ENCODE data around the gene SLIT3.

The SLIT3 gene

DNA sequence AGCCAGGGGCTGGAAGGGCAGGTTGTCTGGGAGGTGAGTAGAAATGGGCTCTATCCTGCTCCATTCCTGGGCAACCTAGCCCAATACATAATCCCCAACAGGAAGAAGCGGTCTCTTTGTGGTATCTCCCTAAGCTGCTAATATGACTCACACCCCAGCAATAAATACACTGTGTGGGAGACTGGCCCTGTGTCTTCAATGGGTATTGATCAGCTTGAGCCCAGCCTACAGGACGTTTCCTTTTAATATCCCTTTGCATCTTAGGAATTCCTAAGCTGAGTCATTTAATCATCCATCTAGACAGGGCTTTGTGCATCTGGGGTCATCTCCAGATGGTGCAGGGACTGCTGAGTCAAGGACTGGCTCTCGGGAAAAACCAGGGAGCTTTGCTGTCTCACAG is 514.8 kb downstream of the SLIT3 start:
- DNase-seq: no peak

DNA sequence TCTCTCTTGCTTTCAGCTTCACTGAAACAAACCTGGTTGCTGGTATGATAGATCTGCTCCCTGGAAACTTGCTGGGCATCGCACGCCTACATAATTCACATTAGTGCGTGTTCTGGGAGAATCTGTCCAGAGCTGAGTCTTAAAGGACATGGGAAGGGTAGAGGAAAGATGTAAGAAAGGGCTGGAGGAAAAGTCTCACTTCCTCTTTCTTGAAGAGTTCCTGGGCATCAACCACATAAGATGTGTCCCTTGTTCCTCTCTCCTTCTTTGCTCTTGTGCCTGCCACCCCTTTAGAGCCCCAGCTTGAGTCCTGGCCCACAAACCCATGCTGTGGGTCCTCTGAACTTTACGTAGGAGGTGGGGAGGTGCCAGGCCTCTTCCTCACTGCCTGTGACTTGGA is 516.5 kb downstream of the SLIT3 start:
- no peak for DNase-seq

DNA sequence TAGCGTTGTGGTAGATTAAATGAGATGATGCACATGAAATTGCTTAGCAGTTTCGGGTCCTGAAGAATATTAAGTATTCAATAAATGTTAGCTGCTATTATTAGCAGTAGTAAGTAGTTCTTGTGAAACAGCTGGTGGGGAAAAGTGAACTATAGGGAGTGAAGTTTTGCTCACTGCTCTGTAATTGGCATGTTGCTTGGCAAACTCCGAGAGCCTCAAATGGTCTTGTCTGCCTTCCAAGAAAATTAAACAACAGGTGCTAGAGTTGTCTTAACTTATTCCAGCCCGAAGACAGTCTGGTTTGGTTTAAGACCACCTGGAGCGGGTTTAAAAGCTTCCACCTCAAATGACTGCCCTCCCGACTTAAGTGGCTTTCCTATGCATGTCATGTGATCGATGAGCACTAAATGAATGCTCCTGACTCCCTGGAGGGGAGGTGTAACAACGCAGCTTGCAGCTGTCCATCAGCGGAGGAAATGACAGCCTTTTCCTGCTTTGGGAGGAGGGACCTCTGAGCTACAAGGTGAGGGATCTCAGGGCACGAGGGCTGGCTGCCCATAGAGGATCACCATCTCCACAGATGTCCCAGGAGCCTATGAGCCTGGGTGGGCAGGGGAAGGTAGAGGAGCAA is 518.9 kb downstream of the SLIT3 start:
- peak in 1 of 2 experiments; percentile 20 for DNase-seq

DNA sequence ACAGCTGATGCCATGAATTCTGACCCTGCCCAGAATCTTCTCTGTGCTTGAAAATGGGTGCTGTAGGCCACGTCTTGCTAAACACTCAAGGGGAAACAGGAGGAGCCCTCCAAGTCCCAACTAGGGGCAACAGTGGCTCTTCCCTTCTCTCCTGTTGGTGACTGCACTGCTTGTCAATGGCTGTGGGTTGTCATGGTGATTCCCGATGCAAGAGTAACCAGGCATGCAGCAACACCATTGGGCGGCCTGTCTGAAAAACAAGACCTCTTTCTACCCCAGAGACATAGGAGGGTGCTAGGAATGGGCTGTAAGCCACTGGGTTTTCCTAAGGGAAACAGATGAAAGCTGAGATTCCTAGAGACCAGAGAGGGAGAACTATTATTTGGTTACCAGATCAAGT is 520.1 kb downstream of the SLIT3 start:
- no peak for DNase-seq

DNA sequence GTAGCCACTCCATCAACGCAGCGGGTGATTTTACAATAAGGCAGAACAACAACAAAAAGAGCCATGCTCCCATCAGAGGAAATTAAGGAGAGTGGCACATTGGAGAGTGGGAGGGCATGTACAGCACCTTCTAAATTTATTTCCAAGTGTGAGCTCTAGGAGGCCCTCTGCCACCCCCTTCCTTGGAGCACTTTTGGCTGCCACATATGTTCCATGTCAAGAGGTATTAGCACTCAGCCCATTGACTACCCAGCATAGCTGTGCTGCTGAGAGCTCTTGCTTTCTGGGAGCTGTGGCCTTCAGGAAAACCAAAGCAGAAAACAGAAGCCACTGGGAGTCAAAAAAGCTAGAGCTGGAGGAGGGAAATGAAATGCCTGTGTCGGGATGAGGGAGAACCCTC is 521.6 kb downstream of the SLIT3 start:
- no peak for DNase-seq

DNA sequence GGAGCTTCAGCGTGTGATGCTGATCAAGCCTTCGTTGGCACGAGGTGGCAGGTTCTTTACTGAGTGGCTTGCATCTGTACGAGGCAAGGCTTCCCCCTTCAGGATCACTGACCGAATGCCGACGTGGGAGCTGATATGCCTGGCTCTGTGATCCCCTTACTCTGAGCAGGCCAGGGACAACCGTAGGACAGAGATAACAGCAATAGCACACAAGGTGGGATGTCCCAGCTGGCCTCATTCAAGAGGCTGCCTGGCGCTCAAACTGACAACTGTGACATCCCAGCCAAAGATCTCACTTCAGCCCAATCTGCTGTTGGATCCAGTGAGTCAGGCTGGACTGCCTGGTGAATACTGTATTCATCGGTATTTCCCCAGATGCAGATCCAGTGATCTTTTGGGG is 522.4 kb downstream of the SLIT3 start:
- no peak for DNase-seq

DNA sequence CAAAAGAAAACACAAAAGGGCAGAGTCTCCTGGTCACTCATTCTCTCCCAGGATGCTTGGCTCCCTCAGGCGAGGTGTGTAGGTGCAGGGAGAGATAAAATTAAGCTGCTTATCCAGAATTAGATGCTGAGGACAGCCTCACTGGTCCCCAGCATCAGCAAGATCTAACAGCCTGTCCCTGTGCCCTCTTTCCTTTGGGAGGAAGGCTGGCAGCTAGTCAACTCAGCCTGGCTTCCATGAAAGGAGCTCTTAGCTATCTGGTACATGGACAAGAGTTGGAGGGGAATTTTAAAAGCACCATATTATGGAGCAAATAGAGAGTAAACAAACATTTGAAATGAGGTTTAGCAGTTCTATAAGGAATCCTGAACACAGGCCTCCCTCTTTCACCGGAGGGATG is 523.3 kb downstream of the SLIT3 start:
- no peak for DNase-seq

DNA sequence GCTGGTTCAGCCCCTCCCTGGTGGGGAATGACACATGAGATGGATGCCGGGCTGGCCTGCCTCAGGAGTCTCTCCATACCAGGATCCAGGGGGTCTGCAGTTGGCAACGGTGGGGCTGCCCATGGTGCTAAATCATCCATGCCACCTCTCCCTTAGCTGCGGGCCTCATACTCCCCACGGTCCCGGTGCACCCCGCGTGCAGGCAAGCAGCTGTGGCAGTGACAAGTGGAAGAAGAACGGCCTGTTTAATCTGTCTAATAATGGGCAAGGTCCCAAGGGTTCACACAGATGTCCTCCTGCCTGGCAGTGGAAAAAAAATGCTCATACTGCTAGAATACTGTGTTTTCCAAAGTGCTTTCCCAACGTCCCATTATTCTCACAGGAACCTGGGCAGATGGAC is 524.9 kb downstream of the SLIT3 start:
- DNase-seq: no peak

DNA sequence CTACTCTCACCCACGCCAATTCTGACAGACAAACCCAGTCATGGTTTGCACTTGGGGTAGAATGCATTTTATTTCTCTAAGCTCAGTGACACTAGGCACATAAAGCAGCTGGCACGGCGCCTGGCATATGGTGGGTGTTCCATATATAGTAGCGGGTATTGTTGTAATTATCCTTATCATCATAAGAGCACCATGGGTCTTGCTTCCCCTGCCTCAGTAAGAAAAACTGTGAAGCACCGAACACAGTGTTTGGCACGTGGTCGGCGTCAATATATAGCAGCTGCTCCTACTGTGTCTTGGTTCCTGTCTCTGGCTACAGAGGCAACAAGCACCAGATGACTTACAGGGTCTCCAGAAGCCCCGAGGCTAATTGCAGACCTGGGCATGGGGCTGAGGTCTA is 527.7 kb downstream of the SLIT3 start:
- DNase-seq: no peak

DNA sequence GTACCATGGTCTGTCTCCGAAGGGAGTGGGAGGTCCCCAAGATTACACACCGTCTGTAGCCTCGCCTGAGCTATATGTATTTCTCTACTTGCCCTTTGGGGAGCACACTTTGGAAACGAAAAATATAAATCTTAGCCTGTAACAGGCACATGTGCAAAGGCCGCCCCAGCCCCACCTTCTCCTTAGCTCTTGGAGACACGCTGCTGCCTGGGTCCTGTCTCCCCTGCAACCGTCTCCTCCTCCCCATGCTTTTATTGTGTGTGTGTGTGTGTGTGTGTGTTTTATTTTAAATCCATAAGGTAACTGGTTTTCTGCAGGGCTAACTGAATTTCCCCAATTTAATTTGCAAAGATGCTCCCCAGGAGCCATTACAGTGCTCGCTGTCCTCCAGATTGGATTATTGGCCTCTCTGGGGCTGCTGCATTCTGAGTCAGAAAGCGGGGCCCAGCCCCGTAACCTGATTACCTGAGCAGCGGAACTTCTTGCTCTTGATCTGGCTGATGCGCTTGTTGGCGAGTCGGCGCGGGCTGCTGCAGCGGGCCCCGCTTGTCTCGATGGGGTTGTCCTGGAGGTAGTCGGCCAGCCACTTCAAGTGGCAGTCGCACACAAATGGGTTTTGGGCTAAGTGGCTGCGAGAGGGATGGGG is 528.5 kb downstream of the SLIT3 start:
- DNase-seq: no peak

DNA sequence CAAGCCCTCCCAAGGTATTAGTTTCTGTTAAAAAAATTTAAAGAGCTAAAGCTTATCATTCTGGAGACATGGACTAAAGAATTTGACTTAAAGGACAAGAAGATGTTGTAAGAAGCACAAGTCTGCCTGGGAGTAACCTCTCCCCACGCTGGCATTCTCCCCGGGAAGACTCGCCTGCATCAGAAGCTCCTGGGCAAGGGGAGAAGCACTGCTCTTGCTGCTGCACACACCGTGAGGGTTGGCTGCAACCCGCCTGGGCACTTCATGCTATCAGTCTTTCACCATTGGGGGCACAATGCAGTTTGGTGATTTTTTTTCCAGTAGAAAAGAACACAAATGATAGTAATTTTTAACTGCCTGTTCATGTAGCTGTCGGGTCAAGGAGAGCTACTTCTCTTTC is 529.3 kb downstream of the SLIT3 start:
- no peak for DNase-seq

DNA sequence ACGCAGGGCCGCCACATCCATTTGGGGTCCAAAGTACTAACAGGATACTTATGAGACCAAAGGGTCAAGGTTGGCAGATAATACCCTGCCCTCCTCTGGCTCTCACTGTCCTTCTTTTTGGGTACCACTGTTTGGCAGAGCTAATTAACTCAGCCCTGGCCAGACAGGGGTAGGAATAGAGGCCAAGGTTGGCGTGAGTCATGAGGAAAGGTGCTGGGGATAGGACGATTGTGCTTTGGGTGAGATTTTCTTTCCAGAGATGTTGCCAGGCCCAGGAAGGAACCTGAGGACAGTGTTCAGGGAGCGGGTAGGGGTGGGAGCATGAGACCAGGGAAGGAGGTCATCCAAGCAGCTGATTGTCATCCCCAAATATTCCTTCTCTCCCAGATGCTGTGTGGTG is 529.9 kb downstream of the SLIT3 start:
- no peak for DNase-seq

DNA sequence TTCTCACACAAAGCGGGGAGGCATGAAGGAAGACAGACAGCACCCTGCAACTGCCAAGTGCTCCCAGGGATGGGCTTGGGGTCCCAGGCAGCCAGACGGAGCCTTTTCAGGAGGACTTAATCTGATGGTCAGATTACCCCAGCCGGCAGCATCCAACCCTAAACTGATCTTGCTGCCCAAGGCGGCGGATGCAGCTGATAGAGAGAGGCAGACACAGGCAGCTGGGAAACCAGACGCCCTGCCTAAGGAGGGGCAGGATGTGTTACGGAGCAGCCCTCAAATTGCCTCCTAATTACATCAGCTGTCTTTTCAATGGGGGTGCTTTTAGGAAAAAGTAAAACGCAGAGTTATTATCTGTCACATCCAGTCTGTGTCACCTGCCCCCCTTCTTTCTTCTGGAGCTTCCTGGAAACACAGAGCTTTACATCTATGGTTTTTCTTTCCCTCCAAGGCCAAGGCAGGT is 530.9 kb downstream of the SLIT3 start:
- no peak for DNase-seq

DNA sequence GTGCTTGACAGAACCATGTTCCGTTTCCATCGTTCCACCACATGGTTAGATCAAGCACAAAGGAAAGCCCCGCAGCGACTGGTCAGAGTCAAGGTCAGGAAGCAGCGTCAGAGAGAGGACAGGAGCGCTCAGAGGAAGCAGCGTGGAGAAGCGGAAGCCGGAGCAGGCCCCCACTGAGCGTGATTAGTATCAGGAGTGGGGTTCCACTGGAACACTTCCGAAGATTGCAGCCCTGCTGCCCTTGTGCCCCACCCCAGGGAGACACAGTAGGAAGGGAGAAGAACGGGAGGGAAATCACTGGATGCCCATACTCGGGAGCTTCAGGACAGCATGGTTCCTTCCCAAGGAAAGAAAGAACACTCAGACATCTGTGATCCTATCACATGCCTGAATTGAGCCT is 532.8 kb downstream of the SLIT3 start:
- no peak for DNase-seq

DNA sequence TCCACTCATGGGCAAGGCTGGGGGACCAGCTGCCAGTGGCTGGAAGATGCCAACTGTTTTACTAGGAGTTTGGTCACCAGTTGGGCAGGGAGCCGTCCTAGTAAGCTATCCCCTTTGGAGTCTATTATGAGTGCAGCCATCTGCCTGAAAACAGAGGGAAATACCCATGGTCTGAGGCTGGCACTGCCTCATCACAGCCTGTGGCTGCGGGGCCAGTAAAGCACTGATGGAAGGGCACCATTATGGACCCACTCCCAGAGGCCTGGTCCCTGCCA is 534.6 kb downstream of the SLIT3 start:
- DNase-seq: no peak

DNA sequence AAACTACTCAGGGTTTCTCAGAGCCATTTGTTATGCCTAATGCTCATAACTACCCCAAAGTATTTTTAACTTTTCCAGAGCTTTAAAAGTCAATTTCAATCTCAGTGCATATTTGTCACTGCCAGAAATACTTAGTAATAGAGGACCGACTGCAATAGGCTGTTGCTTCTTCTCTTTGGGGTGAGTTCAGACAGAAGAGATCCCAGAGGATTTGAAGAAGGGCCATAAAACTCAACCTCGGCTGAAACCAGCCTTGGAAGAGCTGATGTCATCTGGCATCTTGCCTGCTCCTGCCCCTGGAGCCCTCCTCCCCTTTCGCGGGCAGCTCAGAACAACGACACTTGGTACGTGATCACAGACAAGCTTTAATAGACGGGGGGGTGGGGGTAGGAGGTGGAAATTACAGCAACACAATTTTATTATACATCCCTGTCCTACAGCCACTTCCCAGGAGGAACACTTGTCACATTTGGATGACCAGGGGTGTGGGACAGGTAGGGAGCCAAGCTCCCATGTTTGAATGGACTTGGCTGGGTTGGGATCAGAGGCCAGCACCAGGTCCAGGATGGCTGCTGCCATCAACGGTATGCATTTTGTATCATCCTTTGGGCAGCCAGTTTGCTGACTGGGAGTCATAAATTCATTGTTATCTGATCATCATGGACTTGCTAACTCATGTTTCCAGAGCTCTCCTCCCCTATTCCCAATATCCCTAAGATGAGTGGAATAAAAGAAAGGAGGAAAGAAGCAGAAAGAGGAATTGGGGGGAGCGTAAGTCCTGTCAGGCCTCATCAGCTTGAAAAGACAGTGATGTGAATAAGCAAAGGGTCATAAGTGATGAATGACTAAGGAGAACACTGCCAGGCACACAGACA is 535.2 kb downstream of the SLIT3 start:
- peak in 1 of 2 experiments; percentile 9 for DNase-seq

DNA sequence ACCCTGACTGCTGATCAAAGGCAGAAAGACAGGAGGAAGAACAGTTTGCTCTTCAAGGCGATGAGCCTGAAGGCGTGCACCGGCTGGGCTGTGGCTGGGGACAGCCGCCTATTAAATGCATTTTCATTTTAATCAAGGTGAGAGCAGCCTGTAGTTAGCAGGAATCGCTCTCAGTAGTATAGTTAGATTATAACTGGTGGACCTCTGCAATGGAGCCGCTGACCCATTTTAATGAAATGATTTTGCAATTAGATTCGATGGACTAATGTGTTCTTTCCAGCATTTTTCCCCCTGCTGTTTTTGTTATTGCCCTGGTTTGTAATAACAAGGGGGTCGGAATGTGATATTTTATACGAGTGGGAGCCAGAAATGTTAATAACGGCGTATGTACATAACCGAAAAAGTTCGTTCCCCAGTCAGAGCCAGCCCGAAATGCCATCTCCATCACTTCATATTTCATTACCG is 535.8 kb downstream of the SLIT3 start:
- no peak for DNase-seq

DNA sequence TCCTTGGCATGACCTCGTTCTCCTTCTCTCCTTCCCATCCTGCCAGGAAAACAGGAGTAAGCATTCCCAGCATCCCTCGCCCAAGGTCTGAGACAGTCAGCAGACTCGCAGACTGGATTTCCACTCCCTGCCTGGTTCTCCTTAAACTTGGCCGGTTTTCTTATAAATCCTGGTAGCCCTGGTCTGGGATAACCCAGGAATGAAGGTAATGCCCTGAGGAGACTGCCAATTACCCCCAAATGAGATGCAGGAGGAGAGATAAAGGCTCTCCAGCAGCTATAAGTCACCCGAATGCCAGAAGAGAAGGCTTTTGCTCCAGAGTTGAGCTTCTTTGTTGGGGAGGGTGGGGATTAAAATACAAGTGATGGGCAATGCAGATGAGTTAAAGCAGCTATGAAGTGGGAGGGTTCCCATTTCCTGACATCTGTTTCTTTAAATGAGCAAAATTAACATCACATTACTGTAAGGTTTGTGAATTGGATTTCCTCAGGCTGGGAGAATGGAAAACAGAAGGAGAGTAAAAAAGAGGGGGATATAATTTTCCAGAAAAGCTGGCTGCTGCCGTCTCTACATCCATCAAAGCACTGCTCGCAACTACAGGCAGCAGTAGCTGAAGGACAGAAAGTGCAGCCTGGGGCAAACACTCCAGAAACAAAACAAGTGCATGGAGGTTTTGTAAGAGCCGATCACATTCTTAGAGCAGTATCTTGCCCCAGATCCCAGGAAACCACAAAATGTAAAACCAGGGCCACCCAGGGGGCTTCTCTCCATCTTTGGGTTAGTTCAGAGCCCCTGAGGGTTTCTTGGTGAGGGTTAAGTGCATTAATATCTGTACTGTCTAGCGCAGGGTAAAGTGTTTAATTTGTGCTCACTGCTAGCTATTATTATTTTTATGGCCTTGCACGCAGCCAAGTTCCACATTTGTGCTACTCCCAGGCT is 544.2 kb downstream of the SLIT3 start:
- no peak for DNase-seq

DNA sequence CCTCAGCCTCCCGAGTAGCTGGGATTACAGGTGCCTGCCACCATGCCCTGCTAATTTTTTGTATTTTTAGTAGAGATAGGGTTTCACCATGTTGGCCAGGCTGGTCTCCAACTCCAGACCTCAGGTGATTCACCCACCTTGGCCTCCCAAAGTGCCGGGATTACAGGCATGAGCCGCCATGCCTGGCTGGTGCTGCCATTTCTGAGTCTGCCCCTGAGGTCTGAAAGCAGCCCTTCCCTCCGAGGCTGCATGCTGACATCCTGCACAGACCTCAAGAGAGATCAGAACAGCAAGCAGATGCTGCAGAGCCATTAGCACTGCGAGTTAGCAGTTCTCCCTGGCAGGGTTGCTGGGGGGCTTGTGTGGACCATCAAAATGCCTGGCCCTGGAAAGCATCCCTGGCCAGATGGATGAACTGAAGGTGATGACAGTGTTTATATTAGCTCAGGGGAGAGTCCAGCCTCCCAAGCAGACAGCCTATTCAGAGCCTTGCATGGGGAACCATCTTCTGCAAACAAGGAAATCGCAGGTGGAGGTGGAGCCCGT is 545.3 kb downstream of the SLIT3 start:
- DNase-seq: no peak

DNA sequence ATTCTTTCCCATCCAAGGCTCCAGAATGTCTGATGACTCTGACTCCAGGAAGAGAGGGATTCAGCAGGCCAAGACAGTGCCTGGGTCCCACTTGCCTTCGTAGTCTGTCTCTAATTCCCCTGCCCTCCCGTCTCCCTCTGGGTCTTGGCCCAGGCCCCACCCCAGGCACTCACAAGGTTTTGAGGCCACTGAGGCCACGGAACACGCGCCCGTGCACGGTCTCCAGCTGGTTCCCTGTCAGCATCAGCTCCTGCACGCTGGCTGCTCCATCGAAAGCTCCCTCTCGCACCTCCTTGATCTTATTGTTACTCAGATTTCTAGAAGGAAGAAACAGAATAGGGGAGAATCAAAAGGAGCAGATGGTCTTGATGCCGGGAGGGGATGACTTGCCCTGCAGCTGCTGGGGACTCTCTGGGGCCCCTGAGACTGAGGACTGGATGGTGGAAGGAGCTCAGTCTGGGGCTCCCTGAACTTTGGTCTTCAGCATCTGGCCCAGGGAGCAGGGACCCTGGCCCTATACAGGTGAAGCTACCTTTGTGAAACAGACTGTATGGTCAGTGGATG is 547.2 kb downstream of the SLIT3 start:
- DNase-seq: no peak

DNA sequence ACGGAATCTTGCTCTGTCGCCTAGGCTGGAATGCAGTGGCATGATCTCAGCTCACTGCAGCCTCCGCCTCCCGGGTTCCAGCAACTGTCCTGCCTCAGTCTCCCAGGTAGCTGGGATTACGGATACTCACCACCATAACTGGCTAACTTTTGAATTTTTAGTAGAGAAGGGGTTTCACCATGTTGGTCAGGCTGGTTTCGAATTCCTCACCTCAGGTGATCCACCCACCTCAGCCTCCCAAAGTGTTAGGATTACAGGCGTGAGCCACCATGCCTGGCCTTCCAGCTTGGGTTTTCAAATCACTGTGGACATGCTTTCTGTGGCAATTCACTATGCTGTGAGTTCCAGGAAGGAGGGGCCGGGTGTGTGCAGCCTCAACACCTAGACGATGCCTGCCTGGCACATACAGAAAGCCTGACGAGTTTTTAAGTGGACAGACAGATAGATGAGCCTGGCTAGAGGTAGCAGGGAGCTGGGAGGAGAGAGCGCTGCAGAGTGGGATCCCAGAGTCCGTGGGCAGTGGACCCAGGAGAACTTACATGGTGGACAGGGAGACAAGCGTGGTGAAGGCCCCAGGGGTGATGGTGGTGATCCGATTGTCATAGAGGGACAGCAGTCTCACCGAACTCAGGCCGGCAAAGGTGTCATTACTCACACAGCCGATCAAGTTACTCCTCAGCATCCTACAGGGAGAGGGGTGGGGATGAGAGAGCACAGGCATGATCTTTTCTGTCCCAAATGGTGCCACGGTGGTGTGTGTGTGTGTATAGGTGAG is 548.3 kb downstream of the SLIT3 start:
- DNase-seq: no peak

DNA sequence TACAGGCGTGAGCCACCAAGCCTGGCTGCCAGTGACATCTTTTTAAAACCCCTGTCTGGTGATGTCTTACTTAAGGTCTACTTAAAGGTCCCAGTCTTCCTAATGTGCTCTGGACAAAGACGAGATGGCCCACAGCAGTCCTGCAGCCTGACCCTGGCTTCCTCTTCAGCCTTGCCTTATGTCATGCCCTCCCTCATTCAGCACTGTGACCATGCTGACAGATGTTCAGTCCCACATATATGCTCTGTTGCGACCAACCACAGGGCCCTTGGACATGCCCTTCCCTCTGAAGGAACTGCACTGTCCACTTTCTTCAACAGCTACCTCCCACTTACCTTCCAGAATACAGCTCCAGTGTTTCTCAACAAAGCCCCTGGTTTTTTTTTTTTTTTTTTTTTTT is 548.9 kb downstream of the SLIT3 start:
- no peak for DNase-seq
